Measurements from ENCODE around the gene HSPA12B.

- TF ChIP-seq ZBTB43 (CRISPR knock-in tag; IDR thresholded peaks at IDR 0.05) = no peak
- no peak for TF ChIP-seq USF2 (CRISPR knock-in tag; IDR thresholded peaks at IDR 0.05)
- TF ChIP-seq CTCF (IDR thresholded peaks at IDR 0.05) = peak; percentile 67; the same call in 1 of the 2 replicates
- TF ChIP-seq ZNF317 (CRISPR knock-in tag; IDR thresholded peaks at IDR 0.05; ENCODE audit: borderline replicate concordance, low read depth) = no peak
Measured at GRCh38 chr20:3696200-3696599, 36.3 kb upstream of the HSPA12B start.
